ENCODE results near the gene KLF16. TPM values are rescaled to one million over a fixed set of nuclear protein-coding genes. Genes with fewer than 3 reads are reported as not detected.

The KLF16 gene
- total RNA-seq, 1 experiment from 2014 or later: 12.6 TPM

DNA sequence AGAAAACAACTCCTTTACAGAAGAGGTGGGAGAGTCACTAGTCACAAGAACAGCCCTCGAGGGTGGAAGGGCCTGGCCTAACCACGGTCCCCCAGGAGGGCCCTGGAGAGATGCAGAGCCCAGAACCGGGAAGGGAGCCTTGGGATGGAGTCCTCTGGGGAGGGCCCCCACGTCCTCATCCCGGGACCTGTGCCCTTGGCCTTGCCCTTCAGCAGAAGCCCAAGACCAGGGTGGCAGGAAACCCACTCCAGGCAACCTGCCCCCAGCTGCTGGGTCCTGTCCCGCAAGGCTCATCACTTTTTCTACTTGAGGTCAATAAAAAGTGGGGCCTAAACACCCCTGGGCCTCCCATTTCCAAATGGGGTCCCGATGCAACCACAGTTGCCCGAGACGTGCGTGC is 49.0 kb downstream of the KLF16 start:
- DNase-seq: no peak
- Histone ChIP-seq H3K36me3 (no peaks in the 10 kb centered on the region), H3K9me3 (no peaks in the 10 kb centered on the region), H3K27me3 (no peaks in the 10 kb centered on the region), H3K4me3 (no peak overlapping the region)

- Histone ChIP-seq H3K36me3 (no peaks in the 10 kb centered on the region), H3K4me3 (peak overlapping the region; percentile 44), H3K9me3 (no peaks in the 10 kb centered on the region), H3K27me3 (no peaks in the 10 kb centered on the region)
- DNase-seq: no peak
Observed at GRCh38 chr19:1813192-1814182, 49.9 kb downstream of the KLF16 start.

GRCh38 chr19:1812426-1813191 is 50.8 kb downstream of the KLF16 start:
- no peaks in the 10 kb centered on the region for H3K36me3 ChIP-seq
- no peaks in the 10 kb centered on the region for H3K27me3 ChIP-seq
- peak overlapping the region; percentile 44 for H3K4me3 ChIP-seq
- no peaks in the 10 kb centered on the region for H3K9me3 ChIP-seq
- DNase-seq: peak; percentile 94

- H3K9me3 ChIP-seq: no peaks in the 10 kb centered on the region
- H3K27me3 ChIP-seq: no peaks in the 10 kb centered on the region
- peak within 1 kb of the TSS; percentile 44 for H3K4me3 ChIP-seq
- H3K36me3 ChIP-seq: no peaks in the 10 kb centered on the region
- no peak for DNase-seq
Observed at GRCh38 chr19:1811942-1812425, 51.4 kb downstream of the KLF16 start, which contains the start of gene ATP8B3. Gene ATP8B3, minus strand, starts transcription at chr19:1812276. Its CDS starts 540 bp downstream, at chr19:1811736.

DNA sequence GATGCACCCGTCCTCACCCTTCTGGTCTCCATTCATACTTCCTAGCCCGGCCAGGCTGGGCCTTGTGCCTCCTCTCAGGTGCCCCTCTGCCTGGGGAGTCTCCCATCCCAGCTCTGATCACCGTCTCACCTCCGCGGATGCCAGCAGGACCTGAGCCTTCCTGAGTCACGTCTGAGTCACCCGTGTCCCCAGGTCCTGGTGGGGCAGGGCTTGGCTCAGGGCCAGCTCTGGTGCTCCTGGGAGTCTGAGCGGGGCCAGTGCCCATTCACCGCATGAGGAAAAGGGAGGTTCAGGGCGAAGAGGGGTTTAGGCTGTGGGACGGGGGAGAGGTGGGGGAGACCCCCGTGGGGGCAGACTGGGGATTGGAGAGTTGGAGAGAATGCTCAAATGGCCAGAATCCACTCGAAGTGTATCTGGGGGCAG is 51.9 kb downstream of the KLF16 start:
- H3K4me3 ChIP-seq: no peak overlapping the region
- H3K27me3 ChIP-seq: no peaks in the 10 kb centered on the region
- no peaks in the 10 kb centered on the region for H3K9me3 ChIP-seq
- no peaks in the 10 kb centered on the region for H3K36me3 ChIP-seq
- peak; percentile 66 for DNase-seq

DNA sequence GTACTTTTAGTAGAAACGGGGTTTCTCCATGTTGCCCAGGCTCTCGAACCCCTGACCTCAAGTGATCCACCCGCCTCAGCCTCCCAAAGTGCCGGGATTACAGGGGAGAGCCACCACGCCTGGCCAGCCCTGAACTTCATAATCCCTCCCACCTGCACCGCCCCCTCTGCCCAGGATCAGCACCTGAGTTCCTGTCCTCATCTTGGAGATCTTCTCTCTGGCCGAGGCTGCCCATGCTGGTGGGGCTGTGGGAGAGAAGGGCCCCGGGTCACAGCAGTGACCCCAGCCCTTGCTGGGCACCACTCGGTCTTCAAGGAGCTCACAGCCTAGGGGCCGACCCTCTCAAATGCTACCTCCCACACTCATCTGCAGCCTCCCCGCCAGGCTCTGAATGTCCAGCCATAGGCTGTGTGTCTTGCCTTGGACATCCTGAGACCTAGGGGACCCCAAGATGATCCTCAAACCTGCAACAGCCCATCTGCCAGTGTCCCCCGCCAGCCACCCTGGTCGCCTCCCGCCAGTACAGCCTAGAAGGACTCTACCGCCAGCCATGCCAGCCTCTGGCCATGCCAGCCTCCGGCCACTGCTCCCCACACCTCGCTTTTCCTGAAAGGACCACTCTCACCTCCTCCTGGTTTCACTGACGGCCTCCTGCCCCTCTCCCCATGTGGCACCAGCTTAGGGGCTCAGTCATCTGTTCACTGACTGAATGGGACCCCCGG is 52.8 kb downstream of the KLF16 start:
- Histone ChIP-seq H3K9me3 (no peaks in the 10 kb centered on the region), H3K4me3 (no peak overlapping the region), H3K27me3 (no peaks in the 10 kb centered on the region), H3K36me3 (no peaks in the 10 kb centered on the region)
- no peak for DNase-seq

DNA sequence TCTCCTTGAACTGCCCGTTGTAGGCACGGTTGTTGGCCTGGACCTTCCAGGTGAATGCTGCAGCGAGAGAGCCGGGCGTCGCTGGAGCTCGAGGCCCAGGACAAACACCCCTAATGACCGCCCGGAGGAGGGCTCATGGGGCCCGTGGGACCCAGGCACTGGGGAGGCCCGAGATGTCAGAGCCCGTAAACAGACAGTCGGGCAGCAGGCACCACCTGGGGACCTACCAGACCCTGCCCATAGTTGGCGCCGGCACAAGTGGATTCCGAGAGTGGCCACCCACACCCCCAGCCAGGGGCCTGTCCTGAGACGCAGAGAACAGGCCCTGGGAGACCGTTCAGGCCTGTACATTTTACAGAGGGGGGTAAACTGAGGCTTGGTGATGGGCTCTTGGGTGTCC is 53.7 kb downstream of the KLF16 start:
- no peak for DNase-seq
- H3K9me3 ChIP-seq: no peaks in the 10 kb centered on the region
- H3K4me3 ChIP-seq: no peak overlapping the region
- H3K36me3 ChIP-seq: no peaks in the 10 kb centered on the region
- H3K27me3 ChIP-seq: no peaks in the 10 kb centered on the region

DNA sequence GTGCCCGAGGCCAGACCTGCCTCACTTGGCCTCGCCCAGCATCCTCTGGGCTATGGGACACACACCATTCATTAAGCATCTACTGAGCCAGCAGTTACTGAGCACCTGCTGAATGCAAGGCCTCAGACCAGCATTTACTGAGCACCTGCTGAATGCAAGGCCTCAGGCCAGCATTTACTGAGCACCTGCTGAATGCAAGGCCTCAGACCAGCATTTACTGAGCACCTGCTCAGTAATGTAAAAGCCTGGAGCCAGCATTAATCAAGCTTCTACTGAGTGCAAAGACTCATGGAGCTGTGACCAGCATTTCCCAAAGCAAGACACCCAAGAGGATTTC is 55.0 kb downstream of the KLF16 start:
- Histone ChIP-seq H3K4me3 (no peak overlapping the region), H3K36me3 (no peaks in the 10 kb centered on the region), H3K9me3 (no peaks in the 10 kb centered on the region), H3K27me3 (no peaks in the 10 kb centered on the region)
- DNase-seq: no peak

DNA sequence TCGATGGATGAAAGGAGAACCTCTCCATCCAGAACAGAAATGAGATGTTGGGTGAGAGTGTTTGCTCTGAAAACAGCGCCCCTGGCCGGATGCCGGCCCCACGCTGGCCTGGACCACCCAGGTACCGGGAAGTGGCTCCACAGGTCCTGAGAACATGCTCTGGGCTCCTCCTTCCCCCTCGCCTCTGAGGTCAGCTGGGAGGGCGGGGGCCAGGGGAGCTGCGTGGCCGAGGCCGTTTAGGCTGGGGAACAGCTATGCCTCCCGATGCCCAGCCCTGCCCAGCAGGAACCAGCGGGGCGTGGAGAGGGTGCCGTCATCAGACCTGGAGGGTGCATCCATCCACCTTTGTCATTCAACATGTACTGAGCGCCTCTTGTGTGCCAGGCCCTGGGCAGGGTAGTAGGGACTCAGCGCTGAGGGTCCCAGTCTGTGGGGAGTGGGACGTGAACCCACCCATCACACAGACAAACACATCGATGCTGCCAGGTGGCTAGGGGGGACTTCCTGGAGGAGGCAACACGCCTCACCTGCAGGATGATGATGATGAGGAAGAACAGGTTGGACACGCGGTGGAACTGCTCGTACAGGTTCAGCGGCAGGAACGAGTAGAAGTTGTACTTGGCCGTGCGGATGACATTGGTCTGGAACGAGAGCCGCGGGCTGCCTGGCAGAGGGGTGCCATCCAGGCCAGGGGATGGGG is 55.5 kb downstream of the KLF16 start:
- H3K36me3 ChIP-seq: no peaks in the 10 kb centered on the region
- no peak overlapping the region for H3K4me3 ChIP-seq
- H3K27me3 ChIP-seq: no peaks in the 10 kb centered on the region
- H3K9me3 ChIP-seq: no peaks in the 10 kb centered on the region
- DNase-seq: no peak

- DNase-seq: no peak
- no peak overlapping the region for H3K4me3 ChIP-seq
- no peaks in the 10 kb centered on the region for H3K36me3 ChIP-seq
- no peaks in the 10 kb centered on the region for H3K9me3 ChIP-seq
- no peaks in the 10 kb centered on the region for H3K27me3 ChIP-seq
Observed at GRCh38 chr19:1807030-1807694, 56.2 kb downstream of the KLF16 start.

DNA sequence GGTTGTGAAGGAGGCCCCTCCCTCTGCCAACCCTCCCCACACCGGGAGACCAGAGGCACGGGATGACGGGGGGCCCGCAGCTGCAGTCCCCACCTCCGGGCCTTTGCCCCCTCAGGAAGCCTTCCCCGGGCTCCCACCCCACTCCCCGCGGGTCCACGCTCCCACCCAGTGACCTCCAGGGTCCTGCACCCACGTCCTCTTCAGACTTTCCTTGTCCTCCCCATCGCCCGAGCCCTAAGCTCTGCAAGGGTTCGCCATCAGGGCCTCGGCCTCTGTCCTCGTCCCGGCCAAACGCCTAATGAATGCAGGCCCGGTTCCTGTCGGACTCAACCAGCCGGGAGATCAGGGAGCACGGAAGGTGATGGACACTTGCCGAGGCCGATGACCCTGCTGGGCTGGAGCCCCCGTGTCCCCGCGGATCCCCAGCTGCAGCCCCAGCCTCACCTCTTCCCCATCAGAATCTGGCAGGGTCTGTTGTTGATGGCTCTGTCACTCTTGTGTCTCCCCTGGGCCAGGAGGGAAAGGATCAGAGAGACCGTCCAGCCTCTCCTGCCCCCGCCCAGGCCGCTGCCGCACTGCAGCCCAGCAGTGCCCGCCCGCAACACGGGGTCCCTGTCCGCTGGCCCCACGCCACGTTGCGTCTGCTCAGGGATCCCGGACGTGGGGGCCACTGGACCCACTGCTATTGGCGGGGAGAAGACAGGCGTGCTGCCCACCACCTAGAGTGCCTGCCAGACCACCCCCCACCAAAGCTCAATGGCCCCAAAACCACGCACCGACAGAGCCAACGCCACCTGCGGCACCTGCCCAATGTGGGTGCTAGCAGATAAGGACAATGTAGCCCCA is 57.0 kb downstream of the KLF16 start:
- no peaks in the 10 kb centered on the region for H3K27me3 ChIP-seq
- H3K4me3 ChIP-seq: no peak overlapping the region
- H3K36me3 ChIP-seq: no peaks in the 10 kb centered on the region
- H3K9me3 ChIP-seq: no peaks in the 10 kb centered on the region
- no peak for DNase-seq

- no peak overlapping the region for H3K4me3 ChIP-seq
- H3K36me3 ChIP-seq: no peaks in the 10 kb centered on the region
- no peak for DNase-seq
- H3K27me3 ChIP-seq: no peaks in the 10 kb centered on the region
- H3K9me3 ChIP-seq: no peaks in the 10 kb centered on the region
Observed at GRCh38 chr19:1805401-1806183, 57.8 kb downstream of the KLF16 start.

DNA sequence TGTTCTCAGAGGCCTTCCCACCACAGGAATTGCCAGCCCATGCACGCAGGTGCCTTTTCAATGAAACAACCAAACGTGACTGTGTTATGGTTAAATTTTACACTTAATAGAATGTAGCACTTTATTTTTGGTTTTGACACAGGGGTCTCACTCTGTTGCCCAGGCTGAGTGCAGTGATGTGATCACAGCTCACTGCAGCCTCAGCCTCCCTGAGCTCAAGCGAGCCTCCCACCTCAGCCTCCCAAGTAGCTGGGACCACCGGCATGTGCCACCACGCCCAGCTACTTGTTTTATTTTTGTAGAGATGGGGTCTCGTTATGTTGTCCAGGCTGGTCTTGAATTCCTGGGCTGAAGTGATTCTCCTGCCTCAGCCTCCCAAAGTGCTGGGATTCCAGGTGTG is 58.5 kb downstream of the KLF16 start:
- Histone ChIP-seq H3K9me3 (no peaks in the 10 kb centered on the region), H3K4me3 (no peak overlapping the region), H3K27me3 (no peaks in the 10 kb centered on the region), H3K36me3 (no peaks in the 10 kb centered on the region)
- no peak for DNase-seq

Data from MG63 (cell line).